Measurements from ENCODE around the gene B3GLCT. TPM values are rescaled to one million over a fixed set of nuclear protein-coding genes. Genes with fewer than 3 reads are reported as not detected.

The B3GLCT gene
- total and polyA plus RNA-seq, 4 experiments from 2014 or later: 5.2 to 10.2 (median 6.6) TPM

- Histone ChIP-seq H3K4me1 (ENCODE audit: insufficient read depth, low read length) (no peaks in the 10 kb centered on the region), H3K27ac (ENCODE audit: low read depth, low read length) (no peak overlapping the region), H3K36me3 (ENCODE audit: insufficient read depth, low read length) (no peaks in the 10 kb centered on the region), H3K4me3 (ENCODE audit: low read length in 2 of 2) (no peak overlapping the region), H3K27me3 (ENCODE audit: insufficient read depth, low read length) (no peaks in the 10 kb centered on the region), H3K9me3 (ENCODE audit: control insufficient read depth in 1 of 2, low read length in 2 of 2) (no peaks in the 10 kb centered on the region)
- ChIA-PET CTCF (ENCODE audit: partially characterized antibody) (interaction anchor here (4.2 kb wide), 1 partner anchor 9 kb away, joined by 20 read pairs; no protein-coding TSS in a partner anchor), POLR2A (ENCODE audit: partially characterized antibody) (no interaction called here)
- peaks cover 0 to 6% (median 4%) of the 10 kb centered on the region in 4 donors for H3K4me1 Mint-ChIP-seq
- no peak overlapping the region for H3K4me3 Mint-ChIP-seq
- H3K36me3 Mint-ChIP-seq: peaks cover 4 to 38% of the 10 kb centered on the region in 2 donors
- no peak for DNase-seq
- H3K9me3 Mint-ChIP-seq: no peaks in the 10 kb centered on the region
- H3K27ac Mint-ChIP-seq: no peak overlapping the region
- intact Hi-C loops (cut with micrococcal nuclease): no loop called here
- H3K27me3 Mint-ChIP-seq: no peaks in the 10 kb centered on the region
Observed at GRCh38 chr13:31227870-31228269, 28.1 kb downstream of the B3GLCT start.

- Histone ChIP-seq H3K9me3 (ENCODE audit: control insufficient read depth in 1 of 2, low read length in 2 of 2) (no peaks in the 10 kb centered on the region), H3K36me3 (ENCODE audit: insufficient read depth, low read length) (no peaks in the 10 kb centered on the region), H3K4me3 (ENCODE audit: low read length in 2 of 2) (no peak overlapping the region), H3K4me1 (ENCODE audit: insufficient read depth, low read length) (no peaks in the 10 kb centered on the region), H3K27ac (ENCODE audit: low read depth, low read length) (no peak overlapping the region), H3K27me3 (ENCODE audit: insufficient read depth, low read length) (no peaks in the 10 kb centered on the region)
- Mint-ChIP-seq H3K36me3 (peaks cover 6 to 18% of the 10 kb centered on the region in 2 donors), H3K4me1 (peaks cover 0 to 4% (median 1%) of the 10 kb centered on the region in 4 donors), H3K9me3 (no peaks in the 10 kb centered on the region), H3K27ac (peak overlapping the region in 2 of 7 donors; percentile 14 to 23), H3K4me3 (no peak overlapping the region), H3K27me3 (no peaks in the 10 kb centered on the region)
- intact Hi-C loops (cut with micrococcal nuclease): no loop called here
- CTCF ChIA-PET (ENCODE audit: partially characterized antibody): interaction anchor here (3.5 to 7.8 kb wide), 2 partner anchors 20 to 191 kb away, joined by 7 to 84 read pairs; no protein-coding TSS in a partner anchor
- POLR2A ChIA-PET (ENCODE audit: partially characterized antibody): no interaction called here
- DNase-seq: no peak
Observed at GRCh38 chr13:31234729-31235128, 35.0 kb downstream of the B3GLCT start.

GRCh38 chr13:31236211-31236786 is 36.5 kb downstream of the B3GLCT start:
- intact Hi-C loops (cut with micrococcal nuclease): no loop called here
- Mint-ChIP-seq H3K36me3 (peaks cover 5 to 17% of the 10 kb centered on the region in 2 donors), H3K4me3 (no peak overlapping the region), H3K4me1 (peaks cover 0 to 4% (median 1%) of the 10 kb centered on the region in 4 donors), H3K27ac (no peak overlapping the region), H3K9me3 (no peaks in the 10 kb centered on the region), H3K27me3 (no peaks in the 10 kb centered on the region)
- no peaks in the 10 kb centered on the region for H3K27me3 ChIP-seq (ENCODE audit: insufficient read depth, low read length)
- H3K4me1 ChIP-seq (ENCODE audit: insufficient read depth, low read length): no peaks in the 10 kb centered on the region
- no peak overlapping the region for H3K27ac ChIP-seq (ENCODE audit: low read depth, low read length)
- POLR2A ChIA-PET (ENCODE audit: partially characterized antibody): interaction anchor here (0.9 kb wide), 1 partner anchor 37 kb away, joined by 3 read pairs; the partner anchor contains the start of gene B3GLCT
- peak in 4 of 5 donors; percentile 4 to 27 (median 8) for DNase-seq
- no peaks in the 10 kb centered on the region for H3K36me3 ChIP-seq (ENCODE audit: insufficient read depth, low read length)
- CTCF ChIA-PET (ENCODE audit: partially characterized antibody): interaction anchor here (0.6 to 7.8 kb wide), 14 partner anchors 9 to 508 kb away, joined by 3 to 84 read pairs (median 6); no protein-coding TSS in a partner anchor
- no peaks in the 10 kb centered on the region for H3K9me3 ChIP-seq (ENCODE audit: control insufficient read depth in 1 of 2, low read length in 2 of 2)
- no peak overlapping the region for H3K4me3 ChIP-seq (ENCODE audit: low read length in 2 of 2)

- no peaks in the 10 kb centered on the region for H3K9me3 ChIP-seq (ENCODE audit: control insufficient read depth in 1 of 2, low read length in 2 of 2)
- Mint-ChIP-seq H3K36me3 (peaks cover 3 to 4% of the 10 kb centered on the region in 2 donors), H3K4me3 (no peak overlapping the region), H3K27ac (no peak overlapping the region), H3K9me3 (no peaks in the 10 kb centered on the region), H3K4me1 (peaks cover 0 to 3% (median 0%) of the 10 kb centered on the region in 4 donors), H3K27me3 (no peaks in the 10 kb centered on the region)
- POLR2A ChIA-PET (ENCODE audit: partially characterized antibody): no interaction called here
- no peaks in the 10 kb centered on the region for H3K27me3 ChIP-seq (ENCODE audit: insufficient read depth, low read length)
- no peak overlapping the region for H3K27ac ChIP-seq (ENCODE audit: low read depth, low read length)
- no peaks in the 10 kb centered on the region for H3K36me3 ChIP-seq (ENCODE audit: insufficient read depth, low read length)
- DNase-seq: no peak
- no peak overlapping the region for H3K4me3 ChIP-seq (ENCODE audit: low read length in 2 of 2)
- intact Hi-C loops (cut with micrococcal nuclease): no loop called here
- CTCF ChIA-PET (ENCODE audit: partially characterized antibody): interaction anchor here (0.9 kb wide), 1 partner anchor 191 kb away, joined by 3 read pairs; no protein-coding TSS in a partner anchor
- H3K4me1 ChIP-seq (ENCODE audit: insufficient read depth, low read length): no peaks in the 10 kb centered on the region
Observed at GRCh38 chr13:31240921-31241320, 41.1 kb downstream of the B3GLCT start.

GRCh38 chr13:31242367-31242766 is 42.6 kb downstream of the B3GLCT start:
- Histone ChIP-seq H3K27me3 (ENCODE audit: insufficient read depth, low read length) (no peaks in the 10 kb centered on the region), H3K9me3 (ENCODE audit: control insufficient read depth in 1 of 2, low read length in 2 of 2) (no peaks in the 10 kb centered on the region), H3K36me3 (ENCODE audit: insufficient read depth, low read length) (no peaks in the 10 kb centered on the region), H3K27ac (ENCODE audit: low read depth, low read length) (no peak overlapping the region), H3K4me3 (ENCODE audit: low read length in 2 of 2) (no peak overlapping the region), H3K4me1 (ENCODE audit: insufficient read depth, low read length) (no peaks in the 10 kb centered on the region)
- ChIA-PET POLR2A (ENCODE audit: partially characterized antibody) (no interaction called here), CTCF (ENCODE audit: partially characterized antibody) (interaction anchor here (0.7 to 0.9 kb wide), 2 partner anchors 19 to 183 kb away, joined by 3 read pairs; no protein-coding TSS in a partner anchor)
- intact Hi-C loops (cut with micrococcal nuclease): no loop called here
- DNase-seq: no peak
- no peaks in the 10 kb centered on the region for H3K9me3 Mint-ChIP-seq
- H3K27ac Mint-ChIP-seq: no peak overlapping the region
- peaks cover 0 to 3% (median 0%) of the 10 kb centered on the region in 4 donors for H3K4me1 Mint-ChIP-seq
- H3K36me3 Mint-ChIP-seq: peaks cover 3 to 4% of the 10 kb centered on the region in 2 donors
- H3K27me3 Mint-ChIP-seq: no peaks in the 10 kb centered on the region
- no peak overlapping the region for H3K4me3 Mint-ChIP-seq

GRCh38 chr13:31242916-31243315 is 43.1 kb downstream of the B3GLCT start:
- H3K4me3 ChIP-seq (ENCODE audit: low read length in 2 of 2): no peak overlapping the region
- no peaks in the 10 kb centered on the region for H3K9me3 ChIP-seq (ENCODE audit: control insufficient read depth in 1 of 2, low read length in 2 of 2)
- Mint-ChIP-seq H3K4me3 (no peak overlapping the region), H3K27me3 (no peaks in the 10 kb centered on the region), H3K4me1 (peaks cover 0 to 3% (median 0%) of the 10 kb centered on the region in 4 donors), H3K27ac (peak overlapping the region in 1 of 7 donors; percentile 3), H3K9me3 (no peaks in the 10 kb centered on the region), H3K36me3 (peaks cover 3 to 4% of the 10 kb centered on the region in 2 donors)
- no peak for DNase-seq
- H3K27me3 ChIP-seq (ENCODE audit: insufficient read depth, low read length): no peaks in the 10 kb centered on the region
- intact Hi-C loops (cut with micrococcal nuclease): no loop called here
- no peaks in the 10 kb centered on the region for H3K4me1 ChIP-seq (ENCODE audit: insufficient read depth, low read length)
- H3K27ac ChIP-seq (ENCODE audit: low read depth, low read length): no peak overlapping the region
- ChIA-PET CTCF (ENCODE audit: partially characterized antibody) (interaction anchor here (0.7 to 0.9 kb wide), 2 partner anchors 19 to 183 kb away, joined by 3 read pairs; no protein-coding TSS in a partner anchor), POLR2A (ENCODE audit: partially characterized antibody) (no interaction called here)
- H3K36me3 ChIP-seq (ENCODE audit: insufficient read depth, low read length): no peaks in the 10 kb centered on the region

GRCh38 chr13:31245598-31246373 is 46.0 kb downstream of the B3GLCT start:
- Mint-ChIP-seq H3K36me3 (peaks cover 12 to 16% of the 10 kb centered on the region in 2 donors), H3K9me3 (no peaks in the 10 kb centered on the region), H3K4me3 (no peak overlapping the region), H3K4me1 (peaks cover 0 to 2% (median 0%) of the 10 kb centered on the region in 4 donors), H3K27me3 (no peaks in the 10 kb centered on the region), H3K27ac (no peak overlapping the region)
- Histone ChIP-seq H3K36me3 (ENCODE audit: insufficient read depth, low read length) (no peaks in the 10 kb centered on the region), H3K4me3 (ENCODE audit: low read length in 2 of 2) (no peak overlapping the region), H3K27me3 (ENCODE audit: insufficient read depth, low read length) (no peaks in the 10 kb centered on the region), H3K4me1 (ENCODE audit: insufficient read depth, low read length) (no peaks in the 10 kb centered on the region), H3K9me3 (ENCODE audit: control insufficient read depth in 1 of 2, low read length in 2 of 2) (no peaks in the 10 kb centered on the region), H3K27ac (ENCODE audit: low read depth, low read length) (no peak overlapping the region)
- ChIA-PET CTCF (ENCODE audit: partially characterized antibody) (interaction anchor here (1.3 to 2.6 kb wide), 3 partner anchors 8 to 10 kb away, joined by 4 to 16 read pairs (median 14); no protein-coding TSS in a partner anchor), POLR2A (ENCODE audit: partially characterized antibody) (no interaction called here)
- no peak for DNase-seq
- intact Hi-C loops (cut with micrococcal nuclease): no loop called here
